Neural progenitor cell (in vitro differentiated cells): ENCODE measurements around the gene EPS8L2.

ENCODE experiments used
- EZH2 ChIP-seq: fragments of 200-600 bp; sonication (generic); IDR thresholded peaks from 2 replicates; pipeline ENCODE4 v1.6.1; 2017; ENCODE audit warnings: antibody characterized with exemption, mild to moderate bottlenecking, moderate library complexity
- TF ChIP-seq, protein P1 (sequence below): fragments of 200-600 bp; sonication (generic); IDR thresholded peaks from 2 replicates; pipeline ENCODE4 v1.5.1; 2017; ENCODE audit warnings: antibody characterized with exemption, mild to moderate bottlenecking

GRCh38 chr11:742156-742546 lies 36.1 kb downstream of the EPS8L2 start:
- no peak for TF ChIP-seq EZH2
- TF ChIP-seq, protein P1, sequence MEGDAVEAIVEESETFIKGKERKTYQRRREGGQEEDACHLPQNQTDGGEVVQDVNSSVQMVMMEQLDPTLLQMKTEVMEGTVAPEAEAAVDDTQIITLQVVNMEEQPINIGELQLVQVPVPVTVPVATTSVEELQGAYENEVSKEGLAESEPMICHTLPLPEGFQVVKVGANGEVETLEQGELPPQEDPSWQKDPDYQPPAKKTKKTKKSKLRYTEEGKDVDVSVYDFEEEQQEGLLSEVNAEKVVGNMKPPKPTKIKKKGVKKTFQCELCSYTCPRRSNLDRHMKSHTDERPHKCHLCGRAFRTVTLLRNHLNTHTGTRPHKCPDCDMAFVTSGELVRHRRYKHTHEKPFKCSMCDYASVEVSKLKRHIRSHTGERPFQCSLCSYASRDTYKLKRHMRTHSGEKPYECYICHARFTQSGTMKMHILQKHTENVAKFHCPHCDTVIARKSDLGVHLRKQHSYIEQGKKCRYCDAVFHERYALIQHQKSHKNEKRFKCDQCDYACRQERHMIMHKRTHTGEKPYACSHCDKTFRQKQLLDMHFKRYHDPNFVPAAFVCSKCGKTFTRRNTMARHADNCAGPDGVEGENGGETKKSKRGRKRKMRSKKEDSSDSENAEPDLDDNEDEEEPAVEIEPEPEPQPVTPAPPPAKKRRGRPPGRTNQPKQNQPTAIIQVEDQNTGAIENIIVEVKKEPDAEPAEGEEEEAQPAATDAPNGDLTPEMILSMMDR = no peak
